ENCODE data around the gene HOXC6.
"Not testable (repeated sequence)": the region's sequence is repeated elsewhere in the genome, so short reads cannot be mapped to it uniquely, and the experiment has no call there.

The HOXC6 gene

GRCh38 chr12:54060975-54061778 lies 32.9 kb downstream of the HOXC6 start:
- Mint-ChIP-seq H3K4me3 (no peak overlapping the region), H3K36me3 (peaks cover 9% of the 10 kb centered on the region), H3K4me1 (peaks cover 3% of the 10 kb centered on the region), H3K27me3 (no peaks in the 10 kb centered on the region), H3K27ac (no peak overlapping the region), H3K9me3 (no peaks in the 10 kb centered on the region)
- ATAC-seq (ENCODE audit: low read depth), result no peak
- DNase-seq (ENCODE audit: low spot score in 2 of 2), result no peak

GRCh38 chr12:54065677-54066076 lies 37.4 kb downstream of the HOXC6 start:
- Mint-ChIP-seq H3K4me3 (no peak overlapping the region), H3K27ac (no peak overlapping the region), H3K27me3 (peaks cover 2% of the 10 kb centered on the region), H3K9me3 (no peaks in the 10 kb centered on the region), H3K4me1 (no peaks in the 10 kb centered on the region), H3K36me3 (no peaks in the 10 kb centered on the region)
- ATAC-seq (ENCODE audit: low read depth), result no peak
- DNase-seq (ENCODE audit: low spot score in 2 of 2), result no peak

- H3K27me3 Mint-ChIP-seq, result peaks cover 5% of the 10 kb centered on the region
- H3K36me3 Mint-ChIP-seq, result no peaks in the 10 kb centered on the region
- no peak overlapping the region for H3K4me3 Mint-ChIP-seq
- no peak for ATAC-seq (ENCODE audit: low read depth)
- H3K4me1 Mint-ChIP-seq, result no peaks in the 10 kb centered on the region
- H3K9me3 Mint-ChIP-seq, result no peaks in the 10 kb centered on the region
- no peak overlapping the region for H3K27ac Mint-ChIP-seq
- no peak for DNase-seq (ENCODE audit: low spot score in 2 of 2)
Measured at GRCh38 chr12:54066408-54066807, 38.2 kb downstream of the HOXC6 start.

GRCh38 chr12:54068418-54069070 lies 40.3 kb downstream of the HOXC6 start:
- Mint-ChIP-seq H3K4me1 (no peaks in the 10 kb centered on the region), H3K4me3 (no peak overlapping the region), H3K36me3 (no peaks in the 10 kb centered on the region), H3K9me3 (no peaks in the 10 kb centered on the region), H3K27ac (no peak overlapping the region), H3K27me3 (peaks cover 5% of the 10 kb centered on the region)
- DNase-seq (ENCODE audit: low spot score in 2 of 2) (no peak), ATAC-seq (ENCODE audit: low read depth) (no peak)

GRCh38 chr12:54071942-54072341 lies 43.7 kb downstream of the HOXC6 start:
- Mint-ChIP-seq H3K27ac (no peak overlapping the region), H3K4me1 (no peaks in the 10 kb centered on the region), H3K9me3 (no peaks in the 10 kb centered on the region), H3K36me3 (no peaks in the 10 kb centered on the region), H3K27me3 (peaks cover 6% of the 10 kb centered on the region), H3K4me3 (no peak overlapping the region)
- DNase-seq (ENCODE audit: low spot score in 2 of 2) (no peak), ATAC-seq (ENCODE audit: low read depth) (no peak)

GRCh38 chr12:54074308-54074707 lies 46.1 kb downstream of the HOXC6 start:
- no peak overlapping the region for H3K27ac Mint-ChIP-seq
- H3K4me1 Mint-ChIP-seq, result no peaks in the 10 kb centered on the region
- no peaks in the 10 kb centered on the region for H3K9me3 Mint-ChIP-seq
- H3K27me3 Mint-ChIP-seq, result peaks cover 4% of the 10 kb centered on the region
- no peak for ATAC-seq (ENCODE audit: low read depth)
- no peak for DNase-seq (ENCODE audit: low spot score in 2 of 2)
- no peak overlapping the region for H3K4me3 Mint-ChIP-seq
- no peaks in the 10 kb centered on the region for H3K36me3 Mint-ChIP-seq

GRCh38 chr12:54075409-54075808 lies 47.2 kb downstream of the HOXC6 start:
- peaks cover 4% of the 10 kb centered on the region for H3K27me3 Mint-ChIP-seq
- ATAC-seq (ENCODE audit: low read depth), result no peak
- no peak overlapping the region for H3K27ac Mint-ChIP-seq
- H3K4me3 Mint-ChIP-seq, result no peak overlapping the region
- no peak for DNase-seq (ENCODE audit: low spot score in 2 of 2)
- no peaks in the 10 kb centered on the region for H3K36me3 Mint-ChIP-seq
- H3K4me1 Mint-ChIP-seq, result no peaks in the 10 kb centered on the region
- no peaks in the 10 kb centered on the region for H3K9me3 Mint-ChIP-seq

- H3K27me3 Mint-ChIP-seq, result peaks cover 1% of the 10 kb centered on the region
- no peaks in the 10 kb centered on the region for H3K9me3 Mint-ChIP-seq
- H3K27ac Mint-ChIP-seq, result no peak overlapping the region
- H3K4me3 Mint-ChIP-seq, result no peak overlapping the region
- no peaks in the 10 kb centered on the region for H3K36me3 Mint-ChIP-seq
- DNase-seq (ENCODE audit: low spot score in 2 of 2), result no peak
- peaks cover 5% of the 10 kb centered on the region for H3K4me1 Mint-ChIP-seq
- no peak for ATAC-seq (ENCODE audit: low read depth)
Measured at GRCh38 chr12:54075974-54076373, 47.7 kb downstream of the HOXC6 start.

GRCh38 chr12:54077843-54078242 lies 49.6 kb downstream of the HOXC6 start:
- not testable (repeated sequence) for H3K4me3 Mint-ChIP-seq; ATAC-seq (ENCODE audit: low read depth); H3K27me3 Mint-ChIP-seq; DNase-seq (ENCODE audit: low spot score in 2 of 2); H3K9me3 Mint-ChIP-seq; H3K27ac Mint-ChIP-seq; H3K36me3 Mint-ChIP-seq
- H3K4me1 Mint-ChIP-seq, result peaks cover 16% of the 10 kb centered on the region

GRCh38 chr12:54079115-54079514 lies 50.9 kb downstream of the HOXC6 start:
- not testable (repeated sequence) for H3K36me3 Mint-ChIP-seq; H3K27ac Mint-ChIP-seq; H3K27me3 Mint-ChIP-seq; H3K9me3 Mint-ChIP-seq; DNase-seq (ENCODE audit: low spot score in 2 of 2); ATAC-seq (ENCODE audit: low read depth); H3K4me3 Mint-ChIP-seq
- peaks cover 20% of the 10 kb centered on the region for H3K4me1 Mint-ChIP-seq

Measured in memory B cell (primary cell).